Right lobe of liver (tissue), 6 donors: ENCODE measurements around the gene RPS24. TPM values are rescaled to one million over a fixed set of nuclear protein-coding genes. Genes with fewer than 3 reads are reported as not detected.
A peak's percentile ranks its signal among the peaks of the same experiment; 100 is the strongest.

ENCODE experiments used
- ATAC-seq, 4 donors: fragments of 200-7000 bp; cut with Tn5 transposase; one replicate each; pipeline ENCODE4 v1.9.1; 2020; ENCODE audit warnings: mild to moderate bottlenecking in 4 of 4, moderate library complexity in 4 of 4
- DNase-seq, 3 donors: peaks; one replicate each; pipeline ENCODE4 v3.0.0-alpha.2; 2020
- H3K27ac ChIP-seq, 3 donors: fragments of 200-600 bp; one replicate each; pipeline ENCODE4 v1.8.0; 2022
- H3K27me3 ChIP-seq, 2 donors: fragments of 200-600 bp; one replicate each; pipeline ENCODE4 v1.8.0; 2022
- H3K36me3 ChIP-seq, 4 donors: fragments of 200-600 bp; sonication (generic) in 1 of 4; one replicate each; pipeline versions ENCODE4 v1.5.1 to v1.8.0; 2017 to 2022; ENCODE audit warnings: control low read depth in 1 of 4
- H3K4me1 ChIP-seq, 4 donors: fragments of 200-600 bp; sonication (generic) in 1 of 4; one replicate each; pipeline versions ENCODE4 v1.5.1 to v1.8.0; 2017 to 2022; ENCODE audit warnings: control low read depth in 1 of 4
- H3K4me3 ChIP-seq, 3 donors: fragments of 200-600 bp; one replicate each; pipeline ENCODE4 v1.8.0; 2022
- H3K9me3 ChIP-seq, 4 donors: fragments of 200-600 bp; sonication (generic) in 1 of 4; one replicate each; pipeline versions ENCODE4 v1.5.1 to v1.8.0; 2017 to 2022; ENCODE audit warnings: control low read depth in 1 of 4
- POLR2A ChIP-seq: fragments of 450-650 bp; IDR thresholded peaks from one replicate; pipeline ENCODE4 v1.6.1; 2017; ENCODE audit warnings: antibody characterized with exemption, mild to moderate bottlenecking
- WGBS: methylation state at CpG from one replicate; pipeline ENCODE4 v1.1.6; 2018; ENCODE audit warnings: low coverage, low lambda C conversion rate; ENCODE audit not compliant: insufficient coverage; ENCODE audit errors: missing lambda C conversion rate; 5-methylcytosine and 5-hydroxymethylcytosine counted together
- intact Hi-C, 2 donors: fragments of 100-400 bp; cut with DNase I; formaldehyde crosslinking; loops; one replicate each; pipeline versions ENCODE4 v1.11.2 to v1.14.1; 2022
- long read RNA-seq: library from polyadenylated mRNA; unstranded; transcript quantifications from one replicate; pipeline ENCODE4 v2.0.0, GENCODE V29; 2019
- total RNA-seq, 6 experiments: library from RNA; depleted of rRNA in 2 of 6; stranded (reverse); fragments of >200 nt in 2 of 6; fragmentation: NEBNext Ultra II Directional in 3 of 6; extraction: Animal tissue kit (Norgen Biotek cat#: 25700) in 3 of 6; gene quantifications; one replicate each; pipeline versions ENCODE4 v1.1.0 to v1.2.4, GENCODE V29; 2016 to 2023
- TF ChIP-seq, protein P1 (sequence below), 4 donors: fragments of 200-600 bp in 3 of 4; fragments of 450-650 bp in 1 of 4; IDR thresholded peaks; one replicate each; pipeline versions ENCODE4 v1.5.1 to v1.8.0; 2016 to 2022; ENCODE audit warnings: antibody characterized with exemption in 4 of 4, mild to moderate bottlenecking in 2 of 4
- donor health status: DM: no; HTN: yes; CAD: no.
- donor health status: DM: no; HTN: no; CAD: no.
- donor health status: DM: no; HTN: no; CAD: no.
- donor health status: DM: no; HTN: yes; CAD: no.
- donor health status: DM: no; HTN: yes; CAD: no.

RPS24 gene
- 100 to 1,000 TPM; 406 to 921 (median 499) TPM for total RNA-seq
- long read RNA-seq, transcript RPS24-210 (4 exons, 1,008 nt) = minor isoform, 11 of 61 reads
- long read RNA-seq, transcript RPS24-214 (5 exons, 634 nt) = major isoform, 41 of 61 reads
- long read RNA-seq, partial matches to known transcripts = 6 of 61 reads
- long read RNA-seq, other reads (novel, unspliced or antisense) = 1 of 61 reads

DNA sequence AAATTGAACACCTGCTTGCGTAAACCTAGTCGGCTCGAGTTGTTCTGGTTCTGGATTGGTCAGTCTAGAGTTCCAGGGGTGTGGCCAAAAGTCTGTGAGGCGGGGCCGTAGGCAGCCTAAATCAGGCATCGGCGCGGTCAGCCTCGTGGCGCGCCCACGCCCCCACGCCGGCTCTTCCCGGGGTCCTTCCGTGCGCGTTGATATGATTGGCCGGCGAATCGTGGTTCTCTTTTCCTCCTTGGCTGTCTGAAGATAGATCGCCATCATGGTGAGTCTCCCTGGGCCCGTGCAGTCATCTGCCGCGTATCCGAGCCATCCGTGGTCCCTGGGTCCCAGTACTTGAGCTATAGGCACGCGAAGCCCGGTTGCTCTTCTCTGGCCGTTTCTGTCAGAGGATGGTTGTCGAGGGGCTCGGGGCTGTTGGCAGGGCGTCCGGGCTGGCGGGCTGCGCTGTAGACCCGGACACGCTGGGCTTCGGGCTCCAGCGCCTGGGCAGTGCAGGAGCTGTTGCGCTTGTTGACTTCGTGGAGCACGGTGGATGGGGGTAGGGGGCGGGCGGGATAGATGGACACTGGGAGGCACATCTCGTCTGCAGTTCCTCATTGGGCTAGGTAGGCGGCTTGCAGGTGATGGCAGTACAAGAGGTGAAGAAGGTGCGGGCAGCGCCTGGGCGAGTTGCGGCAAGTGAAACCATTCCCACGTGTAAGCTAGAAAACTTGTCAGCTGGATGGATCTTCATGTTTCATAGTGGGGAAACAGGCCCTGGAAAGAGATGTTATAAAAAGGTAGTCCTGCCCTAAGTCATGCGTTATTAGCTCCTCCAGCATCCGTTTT is at the start of gene RPS24:
TSS of gene RPS24 (plus strand) at position 227 of the 834 bp plus-strand sequence. CDS start at position 266, 39 bp downstream.
- TF ChIP-seq POLR2A = peak; percentile 85
- TF ChIP-seq, protein P1, sequence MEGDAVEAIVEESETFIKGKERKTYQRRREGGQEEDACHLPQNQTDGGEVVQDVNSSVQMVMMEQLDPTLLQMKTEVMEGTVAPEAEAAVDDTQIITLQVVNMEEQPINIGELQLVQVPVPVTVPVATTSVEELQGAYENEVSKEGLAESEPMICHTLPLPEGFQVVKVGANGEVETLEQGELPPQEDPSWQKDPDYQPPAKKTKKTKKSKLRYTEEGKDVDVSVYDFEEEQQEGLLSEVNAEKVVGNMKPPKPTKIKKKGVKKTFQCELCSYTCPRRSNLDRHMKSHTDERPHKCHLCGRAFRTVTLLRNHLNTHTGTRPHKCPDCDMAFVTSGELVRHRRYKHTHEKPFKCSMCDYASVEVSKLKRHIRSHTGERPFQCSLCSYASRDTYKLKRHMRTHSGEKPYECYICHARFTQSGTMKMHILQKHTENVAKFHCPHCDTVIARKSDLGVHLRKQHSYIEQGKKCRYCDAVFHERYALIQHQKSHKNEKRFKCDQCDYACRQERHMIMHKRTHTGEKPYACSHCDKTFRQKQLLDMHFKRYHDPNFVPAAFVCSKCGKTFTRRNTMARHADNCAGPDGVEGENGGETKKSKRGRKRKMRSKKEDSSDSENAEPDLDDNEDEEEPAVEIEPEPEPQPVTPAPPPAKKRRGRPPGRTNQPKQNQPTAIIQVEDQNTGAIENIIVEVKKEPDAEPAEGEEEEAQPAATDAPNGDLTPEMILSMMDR (IDR thresholded peaks at IDR 0.05) = no peak
- Histone ChIP-seq H3K4me1 (peaks cover 0 to 16% (median 5%) of the 10 kb centered on the region in 4 donors), H3K27ac (peak within 1 kb of the TSS; percentile 13 to 60 (median 41)), H3K4me3 (peak within 1 kb of the TSS; percentile 73 to 86 (median 80)), H3K9me3 (no peaks in the 10 kb centered on the region), H3K36me3 (peaks cover 0 to 37% (median 20%) of the 10 kb centered on the region in 4 donors), H3K27me3 (no peaks in the 10 kb centered on the region)
- DNase-seq (peak; percentile 94 to 97 (median 95)), ATAC-seq (peak; percentile 88 to 97 (median 93))
- intact Hi-C loops = no loop called here
- WGBS = under 1% methylated on average over 26 of the region's 55 CpGs

DNA sequence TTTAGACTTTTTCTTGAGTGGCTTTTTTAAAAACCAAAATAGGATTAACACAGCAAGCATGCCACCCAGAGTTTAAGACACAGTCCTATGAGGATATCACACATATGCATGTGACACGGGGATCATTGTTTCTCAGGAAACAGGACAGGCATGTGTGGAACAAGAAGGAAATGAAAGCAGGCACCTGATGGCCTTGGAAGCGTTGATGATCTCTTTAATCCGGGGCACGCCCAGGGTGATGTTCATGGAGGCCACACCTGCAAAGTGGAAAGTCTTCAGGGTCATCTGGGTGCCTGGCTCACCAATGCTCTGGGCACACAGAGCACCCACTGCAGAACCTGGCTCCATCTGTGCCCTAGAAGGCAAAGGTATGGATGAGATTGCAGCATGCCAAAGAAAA is 48.7 kb upstream of the RPS24 start:
- Histone ChIP-seq H3K27me3 (no peaks in the 10 kb centered on the region), H3K27ac (no peak overlapping the region), H3K4me3 (no peak overlapping the region), H3K36me3 (peaks cover 2 to 81% (median 40%) of the 10 kb centered on the region in 4 donors), H3K9me3 (no peaks in the 10 kb centered on the region), H3K4me1 (no peaks in the 10 kb centered on the region)
- intact Hi-C loops = no loop called here
- DNase-seq (no peak), ATAC-seq (no peak)
- TF ChIP-seq, protein P1 (IDR thresholded peaks at IDR 0.05) = no peak
- TF ChIP-seq POLR2A = no peak
- 100% methylated on average over 2 of the region's 4 CpGs for WGBS

DNA sequence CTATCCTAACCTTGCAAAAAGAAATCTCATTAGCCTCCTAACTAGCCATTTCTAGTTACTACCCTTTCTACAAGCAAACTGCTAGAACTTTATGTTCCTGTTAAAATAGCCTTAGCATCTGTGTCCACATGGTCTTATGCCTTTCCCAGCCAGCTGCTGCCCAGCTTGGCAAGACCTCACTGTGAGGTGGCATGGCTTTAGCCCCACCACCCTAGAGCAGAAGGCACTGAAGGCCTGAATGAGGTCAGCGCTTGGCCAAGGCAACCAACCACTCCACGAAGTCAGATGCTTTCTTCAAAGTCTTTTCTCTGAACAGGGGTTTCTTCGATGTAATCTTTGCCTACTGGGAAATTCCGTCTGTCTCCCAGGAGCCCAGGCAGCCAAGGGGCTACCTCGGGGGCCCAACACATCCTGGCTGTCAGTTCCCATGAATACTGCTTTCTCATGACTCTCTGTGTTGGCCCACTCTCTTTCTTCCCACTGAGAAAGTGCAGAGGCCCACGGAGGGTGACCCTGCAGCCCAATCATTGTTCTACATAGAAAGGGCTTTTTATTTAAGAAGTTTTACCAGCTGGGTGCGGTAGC is 45.9 kb upstream of the RPS24 start:
- Histone ChIP-seq H3K36me3 (peaks cover 0 to 79% (median 34%) of the 10 kb centered on the region in 4 donors), H3K4me3 (no peak overlapping the region), H3K27ac (no peak overlapping the region), H3K4me1 (no peaks in the 10 kb centered on the region), H3K9me3 (no peaks in the 10 kb centered on the region), H3K27me3 (no peaks in the 10 kb centered on the region)
- DNase-seq = no peak
- no peak for ATAC-seq
- intact Hi-C loops = no loop called here
- WGBS = 87% methylated on average over 6 of the region's 7 CpGs
- no peak for TF ChIP-seq POLR2A
- TF ChIP-seq, protein P1 (IDR thresholded peaks at IDR 0.05) = no peak

DNA sequence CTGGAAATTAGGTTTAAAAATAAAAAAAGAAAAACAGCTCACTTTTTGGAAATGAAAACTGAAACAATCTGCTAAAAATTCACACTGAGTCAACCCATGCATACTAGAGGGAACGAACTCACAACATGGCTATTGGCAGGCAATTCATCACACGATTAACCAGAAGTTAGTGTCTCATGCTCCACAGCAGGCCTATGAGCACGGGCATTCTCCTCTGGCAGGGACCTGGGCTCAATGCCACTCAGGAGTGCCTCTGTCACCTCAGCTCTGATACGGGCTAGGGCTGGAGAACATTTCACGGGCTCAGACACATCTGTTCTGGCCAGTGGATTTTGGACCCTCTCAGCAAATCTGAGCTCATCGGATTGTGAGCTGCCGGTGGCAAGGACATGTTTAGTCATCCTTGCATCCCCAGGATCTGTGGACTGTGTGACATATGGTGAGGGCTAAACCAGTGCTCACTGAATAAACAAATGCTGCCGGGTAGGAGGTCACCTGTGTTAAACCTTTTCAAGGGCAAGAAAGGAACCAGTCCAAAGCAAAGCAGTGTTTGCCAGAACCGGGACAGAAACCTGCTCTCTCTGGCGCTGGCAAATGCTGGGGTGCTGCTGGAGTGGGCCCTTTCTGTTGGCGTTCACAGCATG is 44.5 kb upstream of the RPS24 start:
- Histone ChIP-seq H3K4me3 (no peak overlapping the region), H3K9me3 (no peaks in the 10 kb centered on the region), H3K36me3 (peaks cover 0 to 77% (median 31%) of the 10 kb centered on the region in 4 donors), H3K27ac (no peak overlapping the region), H3K4me1 (no peaks in the 10 kb centered on the region), H3K27me3 (no peaks in the 10 kb centered on the region)
- ATAC-seq (peak in 2 of 4 donors; percentile 53 to 59), DNase-seq (no peak)
- TF ChIP-seq POLR2A = no peak
- TF ChIP-seq, protein P1 (IDR thresholded peaks at IDR 0.05) = no peak
- whole genome bisulfite sequencing = 76% methylated on average over 6 of the region's 11 CpGs
- intact Hi-C loops = no loop called here
